Activated naive CD8-positive, alpha-beta T cell (primary cell): ENCODE results near the gene KRTAP20-3.

Source experiments
- H3K27ac Mint-ChIP-seq: one replicate; pipeline ENCODE4 v1.8.0; 2021; ENCODE audit warnings: mixed read lengths
- H3K27me3 Mint-ChIP-seq: one replicate; pipeline ENCODE4 v1.8.0; 2021; ENCODE audit warnings: mixed read lengths
- H3K36me3 Mint-ChIP-seq: one replicate; pipeline ENCODE4 v1.8.0; 2021; ENCODE audit warnings: mixed read lengths
- H3K4me1 Mint-ChIP-seq: one replicate; pipeline ENCODE4 v1.8.0; 2021; ENCODE audit warnings: low read depth, mixed read lengths
- H3K4me3 Mint-ChIP-seq: one replicate; pipeline ENCODE4 v1.8.0; 2021; ENCODE audit warnings: mild to moderate bottlenecking, mixed read lengths
- H3K9me3 Mint-ChIP-seq: one replicate; pipeline ENCODE4 v1.8.0; 2021; ENCODE audit warnings: low read depth, mixed read lengths

Gene KRTAP20-3

DNA sequence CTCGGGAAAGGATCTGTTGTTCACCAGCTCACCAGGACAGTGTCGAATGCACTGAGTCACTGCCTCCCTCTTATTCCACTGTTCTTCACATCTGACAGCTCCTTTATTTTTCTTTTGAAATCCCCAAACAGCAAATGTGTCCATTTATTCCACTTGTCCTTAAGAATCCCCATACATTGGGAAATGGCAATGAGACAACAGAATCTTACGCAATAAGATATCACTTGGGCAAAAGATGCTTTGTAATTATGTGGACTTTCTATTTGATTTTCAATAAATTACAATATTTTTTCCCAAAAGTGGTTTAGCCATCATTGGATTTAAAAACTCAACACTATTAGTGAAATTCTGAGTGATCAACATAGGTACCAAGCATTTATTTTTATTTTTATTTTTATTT is 4.0 kb upstream of the KRTAP20-3 start:
- Mint-ChIP-seq H3K27ac (no peak overlapping the region), H3K9me3 (peaks cover 2% of the 10 kb centered on the region), H3K4me3 (no peak overlapping the region), H3K27me3 (peaks cover 2% of the 10 kb centered on the region), H3K4me1 (no peaks in the 10 kb centered on the region), H3K36me3 (no peaks in the 10 kb centered on the region)

DNA sequence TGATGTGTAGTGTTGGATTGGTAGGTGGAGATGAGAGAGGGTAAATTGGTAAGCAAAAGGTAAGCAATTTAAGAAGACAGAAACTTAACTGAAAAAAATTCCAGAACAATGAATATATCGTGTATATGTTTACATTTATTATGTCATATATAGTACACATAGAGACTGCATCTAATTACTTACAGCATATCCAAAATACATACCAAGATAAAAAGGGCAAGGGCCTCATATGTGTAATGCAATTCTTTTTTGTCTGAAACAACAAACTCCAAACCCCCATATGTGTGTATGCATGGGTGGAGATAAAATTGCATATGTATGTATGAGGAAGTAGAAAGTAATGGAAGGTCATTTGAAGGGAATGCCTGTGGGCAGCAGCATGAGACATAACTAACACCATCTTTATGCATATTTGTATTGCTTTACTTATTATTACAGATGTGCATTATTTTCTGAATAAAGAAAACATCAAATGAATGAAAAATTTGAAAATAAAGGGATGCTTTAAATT is 4.3 kb downstream of the KRTAP20-3 start:
- Mint-ChIP-seq H3K4me3 (no peak overlapping the region), H3K27ac (no peak overlapping the region), H3K4me1 (no peaks in the 10 kb centered on the region), H3K9me3 (peaks cover 7% of the 10 kb centered on the region), H3K27me3 (no peaks in the 10 kb centered on the region), H3K36me3 (no peaks in the 10 kb centered on the region)

DNA sequence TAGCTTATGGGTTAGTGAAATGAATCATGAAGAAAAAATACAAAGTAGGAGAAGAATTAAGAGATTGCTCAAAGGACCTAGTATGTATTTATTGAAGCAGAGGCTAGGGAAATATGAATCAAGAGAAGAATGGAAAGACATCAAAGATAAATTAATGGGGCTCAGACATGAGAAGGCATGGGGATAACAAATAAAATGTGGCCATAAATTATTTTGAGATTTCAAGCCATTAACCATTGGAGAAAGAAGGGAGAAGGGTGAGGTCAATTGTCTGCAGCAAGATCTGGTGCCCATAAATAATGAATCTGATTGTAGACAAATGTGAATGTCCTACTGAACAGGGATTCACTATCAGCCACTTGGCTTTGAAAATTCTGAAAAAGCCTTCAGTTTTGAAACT is 10.2 kb downstream of the KRTAP20-3 start:
- Mint-ChIP-seq H3K27me3 (no peaks in the 10 kb centered on the region), H3K4me1 (no peaks in the 10 kb centered on the region), H3K27ac (no peak overlapping the region), H3K4me3 (no peak overlapping the region), H3K9me3 (no peaks in the 10 kb centered on the region), H3K36me3 (no peaks in the 10 kb centered on the region)

DNA sequence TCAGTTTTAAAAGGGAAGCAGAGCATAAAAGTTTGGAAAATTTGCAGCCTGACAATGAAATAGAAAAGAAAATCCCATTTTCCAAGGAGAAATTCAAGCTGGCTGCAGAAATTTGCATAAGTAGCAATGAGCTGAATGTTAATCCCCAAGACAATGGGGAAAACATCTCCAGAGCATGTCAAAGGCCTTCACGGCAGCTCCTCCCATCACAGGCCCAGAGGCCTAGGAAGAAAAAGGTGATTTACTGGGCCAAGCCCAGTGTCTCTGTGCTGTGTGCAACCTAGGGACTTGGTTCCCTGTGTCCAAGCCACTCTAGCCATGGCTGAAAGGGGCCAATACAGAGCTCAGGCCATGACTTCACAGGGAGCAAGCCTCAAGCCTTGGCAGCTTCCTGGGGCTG is 26.1 kb downstream of the KRTAP20-3 start:
- H3K4me3 Mint-ChIP-seq, result no peak overlapping the region
- no peak overlapping the region for H3K27ac Mint-ChIP-seq
- H3K27me3 Mint-ChIP-seq, result peaks cover 5% of the 10 kb centered on the region
- no peaks in the 10 kb centered on the region for H3K36me3 Mint-ChIP-seq
- no peaks in the 10 kb centered on the region for H3K4me1 Mint-ChIP-seq
- H3K9me3 Mint-ChIP-seq, result peaks cover 3% of the 10 kb centered on the region

DNA sequence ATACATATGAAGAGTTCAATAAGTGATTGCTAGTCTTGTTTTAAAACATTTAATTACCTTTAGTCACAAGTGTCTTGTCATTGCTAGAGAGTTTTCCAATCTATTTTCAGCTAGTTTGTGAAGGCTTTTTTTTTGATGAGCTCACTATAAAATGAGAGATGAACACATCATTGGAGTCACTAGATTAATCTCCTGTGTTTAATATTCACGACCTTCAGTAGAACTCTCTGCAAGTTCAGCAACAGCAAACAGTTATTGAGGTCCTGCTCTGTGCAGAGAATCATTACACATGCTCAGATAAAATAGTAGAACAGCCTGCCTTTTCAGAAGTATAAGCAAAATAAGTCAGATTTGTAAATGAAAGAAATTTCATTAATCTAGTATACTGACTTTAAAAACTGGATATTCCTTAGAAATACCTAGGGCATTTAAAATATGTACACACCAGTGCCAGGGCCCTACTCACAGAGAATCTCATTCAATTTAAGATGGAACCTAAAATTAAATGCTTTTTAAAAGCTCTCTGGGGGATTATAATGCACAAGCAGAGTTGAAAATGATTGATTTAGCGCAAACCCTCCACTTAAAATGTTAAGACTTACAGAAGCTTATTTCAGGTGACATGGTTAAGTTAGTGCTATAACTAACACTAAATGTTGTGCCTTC is 30.5 kb downstream of the KRTAP20-3 start:
- Mint-ChIP-seq H3K27ac (no peak overlapping the region), H3K4me3 (no peak overlapping the region), H3K4me1 (no peaks in the 10 kb centered on the region), H3K9me3 (peaks cover 3% of the 10 kb centered on the region), H3K27me3 (peaks cover 11% of the 10 kb centered on the region), H3K36me3 (no peaks in the 10 kb centered on the region)

DNA sequence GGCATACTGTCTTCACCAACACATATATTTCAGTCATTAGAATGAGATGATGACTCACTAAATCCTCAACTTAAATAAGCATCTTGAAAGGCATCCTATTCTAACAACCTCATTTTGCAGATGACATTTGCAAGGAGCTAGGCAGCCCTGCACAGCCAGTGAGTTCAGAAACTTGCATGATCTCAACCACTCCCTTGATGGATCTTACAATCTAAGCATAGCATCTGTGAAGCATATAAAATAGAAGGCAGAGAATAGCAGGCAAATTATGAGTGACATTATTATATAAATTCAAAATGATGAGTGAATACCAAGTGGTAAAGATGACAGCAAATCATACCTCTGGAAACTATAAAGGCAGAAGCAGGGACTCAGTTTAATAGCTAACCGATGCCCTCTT is 31.6 kb downstream of the KRTAP20-3 start:
- H3K36me3 Mint-ChIP-seq, result no peaks in the 10 kb centered on the region
- H3K9me3 Mint-ChIP-seq, result peaks cover 3% of the 10 kb centered on the region
- H3K27me3 Mint-ChIP-seq, result peaks cover 11% of the 10 kb centered on the region
- no peak overlapping the region for H3K27ac Mint-ChIP-seq
- no peaks in the 10 kb centered on the region for H3K4me1 Mint-ChIP-seq
- H3K4me3 Mint-ChIP-seq, result no peak overlapping the region

DNA sequence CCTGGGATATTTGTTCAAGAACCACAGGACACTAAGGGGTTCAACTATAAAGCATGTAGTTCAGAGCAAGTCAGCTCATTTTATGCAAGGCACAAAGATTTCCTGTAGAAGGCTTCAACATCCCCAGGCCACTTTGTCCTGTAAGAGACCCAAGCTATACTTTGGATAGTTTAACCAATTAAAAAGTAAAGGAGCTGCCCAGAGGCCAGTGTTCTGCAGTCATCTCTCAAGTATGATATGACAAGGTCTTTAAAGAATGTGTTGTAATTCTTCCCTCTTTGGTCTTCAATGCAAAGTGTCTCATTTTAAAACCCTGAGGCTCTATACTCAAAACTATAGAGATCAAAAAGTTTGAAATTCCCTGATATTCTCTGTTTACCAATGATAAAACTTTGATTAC is 34.1 kb downstream of the KRTAP20-3 start:
- Mint-ChIP-seq H3K27me3 (peaks cover 5% of the 10 kb centered on the region), H3K4me3 (no peak overlapping the region), H3K9me3 (peaks cover 3% of the 10 kb centered on the region), H3K36me3 (no peaks in the 10 kb centered on the region), H3K4me1 (no peaks in the 10 kb centered on the region), H3K27ac (no peak overlapping the region)

DNA sequence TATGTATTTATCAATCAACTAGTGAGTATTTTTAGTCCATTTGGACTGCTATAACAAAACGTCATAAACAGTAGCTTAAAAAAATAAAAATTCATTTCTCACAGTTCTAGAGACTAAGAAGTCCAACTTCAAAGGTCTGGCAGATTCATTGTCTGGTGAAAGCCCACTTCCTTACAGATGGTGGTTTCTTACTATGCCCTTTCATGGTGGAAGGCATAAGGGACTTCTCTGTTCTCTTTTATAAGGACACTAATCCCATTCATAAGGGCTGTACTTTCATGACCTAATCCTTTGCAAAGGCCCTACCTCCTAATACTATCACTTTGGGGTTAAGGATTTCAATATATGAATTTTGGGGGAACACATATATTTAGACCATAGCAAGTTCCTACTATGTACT is 37.9 kb downstream of the KRTAP20-3 start:
- Mint-ChIP-seq H3K36me3 (no peaks in the 10 kb centered on the region), H3K27me3 (peaks cover 5% of the 10 kb centered on the region), H3K4me3 (no peak overlapping the region), H3K4me1 (no peaks in the 10 kb centered on the region), H3K27ac (no peak overlapping the region), H3K9me3 (no peaks in the 10 kb centered on the region)

DNA sequence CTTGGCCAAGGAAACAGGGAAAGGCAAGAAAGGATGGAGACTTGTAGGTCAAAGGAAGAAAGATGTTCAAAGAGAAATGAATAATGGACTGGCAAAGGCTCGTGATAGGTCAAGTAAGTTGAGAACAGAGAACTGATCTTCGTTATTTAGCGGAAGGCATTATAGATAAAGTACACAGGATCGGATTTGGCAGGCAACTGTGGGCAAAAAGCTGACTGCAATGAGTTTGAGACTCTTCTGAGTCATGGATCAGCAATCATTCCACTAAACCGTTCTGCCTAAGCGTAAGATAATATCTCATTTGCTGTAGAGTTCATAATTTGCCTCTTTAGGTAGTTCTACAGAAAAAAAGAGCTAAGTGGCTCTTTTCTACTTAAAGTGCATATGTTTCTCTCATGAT is 41.8 kb downstream of the KRTAP20-3 start:
- Mint-ChIP-seq H3K4me1 (no peaks in the 10 kb centered on the region), H3K9me3 (no peaks in the 10 kb centered on the region), H3K36me3 (no peaks in the 10 kb centered on the region), H3K4me3 (no peak overlapping the region), H3K27ac (no peak overlapping the region), H3K27me3 (peaks cover 2% of the 10 kb centered on the region)

DNA sequence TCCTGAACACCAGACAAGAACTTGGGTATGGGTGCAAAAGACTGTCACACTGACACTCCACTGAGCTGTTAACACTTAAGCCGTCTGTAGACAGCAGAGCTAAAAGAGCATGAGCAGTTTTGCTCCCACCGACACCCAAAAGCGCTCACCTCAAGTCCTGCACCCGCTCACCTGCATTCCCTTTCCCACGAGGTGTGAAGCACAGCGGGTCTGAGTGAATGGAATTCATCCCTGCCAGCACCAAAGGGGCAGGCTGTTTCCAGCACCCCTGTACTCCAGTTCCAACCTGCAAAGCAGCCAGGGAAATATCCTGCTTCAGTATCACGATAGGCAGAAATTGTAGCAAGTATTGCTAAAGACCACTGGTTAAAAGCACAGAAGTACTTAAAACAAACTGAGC is 47.2 kb downstream of the KRTAP20-3 start:
- no peaks in the 10 kb centered on the region for H3K4me1 Mint-ChIP-seq
- H3K36me3 Mint-ChIP-seq, result no peaks in the 10 kb centered on the region
- no peak overlapping the region for H3K4me3 Mint-ChIP-seq
- peaks cover 2% of the 10 kb centered on the region for H3K27me3 Mint-ChIP-seq
- peaks cover 5% of the 10 kb centered on the region for H3K9me3 Mint-ChIP-seq
- H3K27ac Mint-ChIP-seq, result no peak overlapping the region
